ENCODE measurements around the gene AP3B1. TPM values are rescaled to one million over a fixed set of nuclear protein-coding genes. Genes with fewer than 3 reads are reported as not detected.
A peak's percentile ranks its signal among the peaks of the same experiment; 100 is the strongest.

AP3B1 gene
- total and polyA plus RNA-seq, 2 donors from 2014 or later = 49.3 to 53.2 TPM

GRCh38 chr5:78112931-78113330, 181.6 kb downstream of the AP3B1 start:
- intact Hi-C loops (cut with DNase I) = no loop called here
- no peak for FAIRE-seq

GRCh38 chr5:78109891-78110324, 184.6 kb downstream of the AP3B1 start:
- no peak for FAIRE-seq
- no peak for TF ChIP-seq CTCF (IDR thresholded peaks at IDR 0.05; ENCODE audit: borderline replicate concordance, extremely low read depth, insufficient read depth)
- Histone ChIP-seq H3K27ac (ENCODE audit: low read depth in 2 of 2, low read length in 2 of 2) (no peak overlapping the region), H3K9ac (ENCODE audit: low read length in 3 of 3) (no peak overlapping the region), H3K9me3 (ENCODE audit: control insufficient read depth in 2 of 3, insufficient read depth in 1 of 3, low read length in 3 of 3) (no peaks in the 10 kb centered on the region), H3K4me1 (ENCODE audit: control insufficient read depth in 2 of 3, insufficient read depth in 2 of 3, low read depth in 1 of 3, low read length in 3 of 3) (no peaks in the 10 kb centered on the region), H3K27me3 (ENCODE audit: control insufficient read depth, insufficient read depth, low read length) (no peaks in the 10 kb centered on the region), H3K36me3 (ENCODE audit: control insufficient read depth in 2 of 3, insufficient read depth in 3 of 3, low read length in 3 of 3) (peaks cover 0 to 2% (median under 1%) of the 10 kb centered on the region in 3 donors), H3K4me3 (ENCODE audit: low read length in 3 of 3) (no peak overlapping the region)
- intact Hi-C loops (cut with DNase I) = no loop called here
- DNase-seq = no peak

More at GRCh38 chr5:78112931-78113330, 181.6 kb downstream of the AP3B1 start:
- DNase-seq = peak in 1 of 5 donors; percentile 39
- H3K36me3 ChIP-seq (ENCODE audit: control insufficient read depth in 2 of 3, insufficient read depth in 3 of 3, low read length in 3 of 3) = peaks cover 0 to 5% (median 0%) of the 10 kb centered on the region in 3 donors
- H3K4me3 ChIP-seq (ENCODE audit: low read length in 3 of 3) = no peak overlapping the region
- no peaks in the 10 kb centered on the region for H3K27me3 ChIP-seq (ENCODE audit: control insufficient read depth, insufficient read depth, low read length)
- H3K9me3 ChIP-seq (ENCODE audit: control insufficient read depth in 2 of 3, insufficient read depth in 1 of 3, low read length in 3 of 3) = no peaks in the 10 kb centered on the region
- H3K9ac ChIP-seq (ENCODE audit: low read length in 3 of 3) = no peak overlapping the region
- no peak for TF ChIP-seq CTCF (IDR thresholded peaks at IDR 0.05; ENCODE audit: borderline replicate concordance, extremely low read depth, insufficient read depth)
- no peak overlapping the region for H3K27ac ChIP-seq (ENCODE audit: low read depth in 2 of 2, low read length in 2 of 2)
- peaks cover 0 to 2% (median 0%) of the 10 kb centered on the region in 3 donors for H3K4me1 ChIP-seq (ENCODE audit: control insufficient read depth in 2 of 3, insufficient read depth in 2 of 3, low read depth in 1 of 3, low read length in 3 of 3)

- H3K4me1 ChIP-seq (ENCODE audit: control insufficient read depth in 2 of 3, insufficient read depth in 2 of 3, low read depth in 1 of 3, low read length in 3 of 3) = no peaks in the 10 kb centered on the region
- H3K4me3 ChIP-seq (ENCODE audit: low read length in 3 of 3) = no peak overlapping the region
- H3K36me3 ChIP-seq (ENCODE audit: control insufficient read depth in 2 of 3, insufficient read depth in 3 of 3, low read length in 3 of 3) = peaks cover 0 to 2% (median 0%) of the 10 kb centered on the region in 3 donors
- H3K27ac ChIP-seq (ENCODE audit: low read depth in 2 of 2, low read length in 2 of 2) = no peak overlapping the region
- no peak overlapping the region for H3K9ac ChIP-seq (ENCODE audit: low read length in 3 of 3)
- no peak for DNase-seq
- H3K9me3 ChIP-seq (ENCODE audit: control insufficient read depth in 2 of 3, insufficient read depth in 1 of 3, low read length in 3 of 3) = no peaks in the 10 kb centered on the region
- intact Hi-C loops (cut with DNase I) = no loop called here
- no peak for FAIRE-seq
- H3K27me3 ChIP-seq (ENCODE audit: control insufficient read depth, insufficient read depth, low read length) = no peaks in the 10 kb centered on the region
- no peak for TF ChIP-seq CTCF (IDR thresholded peaks at IDR 0.05; ENCODE audit: borderline replicate concordance, extremely low read depth, insufficient read depth)
Observed at GRCh38 chr5:78108564-78108963, 185.9 kb downstream of the AP3B1 start.
